Thymus (tissue), 11 donors: ENCODE measurements around the gene MLKL. TPM values are rescaled to one million over a fixed set of nuclear protein-coding genes. Genes with fewer than 3 reads are reported as not detected.
"Not testable (repeated sequence)": the region's sequence is repeated elsewhere in the genome, so short reads cannot be mapped to it uniquely, and the experiment has no call there.

Experiments
- DNase-seq, 9 donors: peaks; one replicate each; pipeline ENCODE4 v3.0.0-alpha.2; 2013; ENCODE audit warnings: low spot score in 9 of 9, low read depth in 6 of 9, missing footprints in 1 of 9
- H3K27ac ChIP-seq, 2 donors: one replicate each; pipeline ENCODE4 v1.5.1; 2013; ENCODE audit warnings: control low read depth in 1 of 2, low read depth in 1 of 2, low read length in 1 of 2, mild to moderate bottlenecking in 1 of 2, moderate library complexity in 1 of 2
- H3K27me3 ChIP-seq, 2 donors: one replicate each; pipeline ENCODE4 v1.5.1; 2013; ENCODE audit warnings: low read length in 1 of 2; ENCODE audit not compliant: control insufficient read depth in 2 of 2, insufficient read depth in 1 of 2
- H3K36me3 ChIP-seq, 2 donors: one replicate each; pipeline ENCODE4 v1.5.1; 2013; ENCODE audit warnings: low read length in 1 of 2, mild to moderate bottlenecking in 1 of 2, moderate library complexity in 1 of 2; ENCODE audit not compliant: control insufficient read depth in 2 of 2, insufficient read depth in 2 of 2
- H3K4me1 ChIP-seq, 2 donors: one replicate each; pipeline ENCODE4 v1.5.1; 2013; ENCODE audit warnings: low read length in 2 of 2; ENCODE audit not compliant: control insufficient read depth in 2 of 2, insufficient read depth in 2 of 2
- H3K4me3 ChIP-seq, 2 donors: one replicate each; pipeline ENCODE4 v1.5.1; 2013; ENCODE audit warnings: low read length in 2 of 2, control low read depth in 1 of 2, mild to moderate bottlenecking in 1 of 2
- H3K9me3 ChIP-seq, 2 donors: one replicate each; pipeline ENCODE4 v1.5.1; 2013; ENCODE audit warnings: low read length in 1 of 2, mild to moderate bottlenecking in 1 of 2; ENCODE audit not compliant: control insufficient read depth in 2 of 2, insufficient read depth in 1 of 2
- WGBS: extraction: QIAGEN DNeasy Blood & Tissue Kit; methylation state at CpG from one replicate; pipeline ENCODE4 v1.1.7; 2013; 5-methylcytosine and 5-hydroxymethylcytosine counted together
- polyA plus RNA-seq: library from polyadenylated mRNA; stranded (reverse); fragments of 200-250 nt; gene quantifications from one replicate; pipeline ENCODE4 v1.2.3, GENCODE V29; 2013
- total RNA-seq: library from RNA; stranded (reverse); fragments of 120-200 nt; gene quantifications from one replicate; pipeline ENCODE4 v1.2.4, GENCODE V29; 2013
- donor health status: healthy.

The MLKL gene
- total and polyA plus RNA-seq, 2 donors = 11.2 to 34.4 TPM

DNA sequence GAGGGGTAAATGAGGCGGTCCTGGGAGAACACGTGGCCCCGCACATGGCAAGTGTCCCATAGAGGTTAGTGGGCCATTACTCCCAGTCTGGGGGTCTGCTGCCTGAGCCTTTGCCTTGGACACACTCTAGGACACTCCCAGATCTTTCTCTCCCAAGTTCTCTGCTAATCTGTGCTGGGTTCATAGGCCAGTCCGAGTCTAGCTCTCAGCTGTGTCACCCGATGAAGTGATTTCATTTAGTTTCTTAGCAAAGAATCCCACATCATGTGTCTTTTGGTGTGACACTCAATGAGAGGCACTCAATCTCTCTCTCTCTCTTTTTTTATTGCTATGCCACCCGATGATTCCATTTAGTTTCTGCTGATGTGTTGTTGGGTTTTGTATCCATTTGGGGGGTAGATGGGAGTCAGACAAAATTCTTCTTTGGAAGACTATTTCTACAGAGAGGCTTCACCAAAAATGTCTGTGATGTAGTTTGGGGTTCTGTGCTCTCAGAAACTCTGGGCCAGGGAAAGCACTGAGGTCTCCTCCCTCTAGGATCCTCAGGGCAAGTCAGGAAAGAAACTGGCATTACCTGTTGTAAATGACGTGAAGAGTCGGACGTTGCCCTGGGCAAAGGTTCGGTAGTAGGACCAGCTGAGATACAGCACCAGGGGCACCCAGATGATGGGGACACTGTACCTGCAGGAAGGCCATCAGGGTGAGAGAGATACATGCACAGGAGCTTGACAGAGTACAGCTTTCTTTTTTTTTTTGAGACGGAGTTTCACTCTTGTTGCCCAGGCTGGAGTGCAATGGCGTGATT, 25.2 kb upstream of the MLKL start:
- no peak for DNase-seq
- Histone ChIP-seq H3K4me3 (no peak overlapping the region), H3K27me3 (no peaks in the 10 kb centered on the region), H3K36me3 (peaks cover 0 to 3% of the 10 kb centered on the region in 2 donors), H3K9me3 (peaks cover 2 to 22% of the 10 kb centered on the region in 2 donors), H3K27ac (no peak overlapping the region), H3K4me1 (peaks cover 14 to 24% of the 10 kb centered on the region in 2 donors)
- 98% methylated on average over 12 of the region's 12 CpGs for WGBS

DNA sequence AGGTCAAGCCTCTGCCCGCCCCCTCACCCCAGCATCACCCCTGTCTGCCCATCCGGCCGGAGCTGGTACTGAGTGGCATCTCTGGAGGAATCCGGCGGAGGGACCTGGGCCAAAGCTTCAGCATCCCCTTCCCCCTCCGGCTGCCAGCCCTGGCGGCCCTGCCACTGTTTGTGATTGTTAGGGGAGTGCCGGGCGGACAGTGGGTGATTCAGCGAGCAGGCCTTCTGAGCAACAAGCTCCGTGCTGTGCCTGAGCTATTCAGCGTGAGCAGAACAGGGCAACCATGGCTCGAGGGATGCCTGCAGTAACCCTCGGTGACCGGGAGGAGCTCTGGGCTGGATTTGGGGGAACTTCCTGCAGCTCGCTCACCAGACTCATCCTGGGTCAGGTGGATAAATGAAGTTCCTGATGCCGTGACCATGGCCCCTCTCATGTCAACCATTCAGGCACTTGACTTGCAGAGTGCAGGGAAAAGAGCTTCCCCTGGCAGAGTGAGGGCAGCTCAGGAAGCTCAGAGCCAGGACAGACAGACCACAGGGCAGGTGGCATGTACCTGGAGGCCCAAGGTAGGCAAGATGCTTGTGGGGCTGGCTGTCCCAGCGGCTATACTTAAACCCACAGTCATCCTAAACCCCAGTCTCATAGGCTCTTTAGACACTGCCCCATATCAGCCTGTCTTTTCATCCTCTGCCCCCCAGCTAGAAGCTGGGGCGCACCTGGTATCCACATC, 24.3 kb upstream of the MLKL start:
- no peak overlapping the region for H3K4me3 ChIP-seq
- no peaks in the 10 kb centered on the region for H3K27me3 ChIP-seq
- DNase-seq = no peak
- H3K4me1 ChIP-seq = peaks cover 6 to 16% of the 10 kb centered on the region in 2 donors
- peaks cover 2 to 14% of the 10 kb centered on the region in 2 donors for H3K9me3 ChIP-seq
- peaks cover 0 to 3% of the 10 kb centered on the region in 2 donors for H3K36me3 ChIP-seq
- H3K27ac ChIP-seq = no peak overlapping the region
- WGBS = 96% methylated on average over 19 of the region's 19 CpGs

DNA sequence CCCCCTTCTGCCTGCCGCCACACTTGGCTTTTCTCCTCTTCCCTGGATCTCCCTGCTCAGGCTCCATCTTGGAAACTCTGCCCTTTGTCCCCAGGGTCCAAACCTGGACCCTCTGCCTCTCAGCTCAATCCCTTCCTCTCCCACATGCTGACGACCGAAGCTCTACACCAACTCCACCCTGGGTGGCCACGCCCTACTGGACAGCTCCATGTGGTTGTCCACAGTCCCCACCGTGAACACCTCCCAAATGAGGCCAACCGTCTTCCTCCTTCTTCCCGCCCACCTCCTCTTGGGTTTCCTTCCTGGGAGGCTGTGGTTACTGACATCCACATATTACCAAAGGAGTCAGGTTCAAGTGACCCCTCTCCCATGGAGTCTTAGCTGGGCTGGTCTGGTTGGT, 22.6 kb upstream of the MLKL start:
- DNase-seq = no peak
- H3K4me1 ChIP-seq = peaks cover 0 to 2% of the 10 kb centered on the region in 2 donors
- H3K9me3 ChIP-seq = peaks cover 2 to 12% of the 10 kb centered on the region in 2 donors
- no peaks in the 10 kb centered on the region for H3K27me3 ChIP-seq
- H3K27ac ChIP-seq = no peak overlapping the region
- no peak overlapping the region for H3K4me3 ChIP-seq
- peaks cover 3 to 5% of the 10 kb centered on the region in 2 donors for H3K36me3 ChIP-seq
- 84% methylated on average over 7 of the region's 7 CpGs for WGBS

DNA sequence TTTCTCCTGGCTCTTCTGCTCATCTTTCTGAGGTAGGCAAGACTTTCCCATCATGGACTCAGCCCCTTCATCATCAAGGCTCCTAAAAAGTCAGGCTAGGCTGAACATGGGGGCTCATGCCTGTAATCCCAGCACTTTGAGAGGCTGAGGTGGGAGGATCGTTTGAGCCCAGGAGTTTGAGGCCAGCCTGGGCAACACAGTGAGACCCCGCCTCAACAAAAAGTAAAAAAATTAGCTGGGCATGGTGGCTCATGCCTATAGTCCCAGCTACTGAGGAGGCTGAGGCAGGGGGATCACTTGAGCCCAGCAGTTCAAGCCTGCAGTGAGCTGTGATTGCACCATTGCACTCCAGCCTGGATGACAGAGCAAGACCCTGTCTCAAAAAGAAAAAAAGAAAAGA, 21.5 kb upstream of the MLKL start:
- H3K27ac ChIP-seq, H3K27me3 ChIP-seq, H3K9me3 ChIP-seq, H3K36me3 ChIP-seq, H3K4me1 ChIP-seq, DNase-seq, H3K4me3 ChIP-seq: not testable (repeated sequence)
- over 99% methylated on average over 2 of the region's 2 CpGs for whole genome bisulfite sequencing

DNA sequence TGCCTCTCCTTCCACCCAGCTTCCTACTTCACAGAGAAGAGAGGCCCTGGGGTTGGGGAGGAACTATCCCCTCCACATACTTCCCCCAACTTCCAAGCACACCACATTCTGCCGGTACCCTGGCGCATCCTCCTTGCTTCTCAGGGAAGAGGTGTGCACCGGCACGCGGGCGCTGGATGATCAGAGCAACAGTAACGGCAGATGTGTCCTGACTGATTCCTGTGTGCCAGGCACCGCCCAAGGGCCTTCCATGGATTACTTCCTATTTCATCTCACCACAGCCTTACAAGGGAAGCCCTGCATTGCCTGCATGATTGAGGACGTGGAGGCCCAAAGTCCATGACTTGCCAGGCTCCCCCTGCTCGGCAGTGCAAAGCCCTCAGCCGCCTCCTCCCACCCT, 21.1 kb upstream of the MLKL start:
- no peaks in the 10 kb centered on the region for H3K4me1 ChIP-seq
- H3K27ac ChIP-seq = no peak overlapping the region
- H3K36me3 ChIP-seq = peaks cover 3% of the 10 kb centered on the region in 2 donors
- no peak overlapping the region for H3K4me3 ChIP-seq
- H3K27me3 ChIP-seq = no peaks in the 10 kb centered on the region
- 92% methylated on average over 11 of the region's 11 CpGs for WGBS
- H3K9me3 ChIP-seq = peaks cover under 1 to 3% of the 10 kb centered on the region in 2 donors
- no peak for DNase-seq

DNA sequence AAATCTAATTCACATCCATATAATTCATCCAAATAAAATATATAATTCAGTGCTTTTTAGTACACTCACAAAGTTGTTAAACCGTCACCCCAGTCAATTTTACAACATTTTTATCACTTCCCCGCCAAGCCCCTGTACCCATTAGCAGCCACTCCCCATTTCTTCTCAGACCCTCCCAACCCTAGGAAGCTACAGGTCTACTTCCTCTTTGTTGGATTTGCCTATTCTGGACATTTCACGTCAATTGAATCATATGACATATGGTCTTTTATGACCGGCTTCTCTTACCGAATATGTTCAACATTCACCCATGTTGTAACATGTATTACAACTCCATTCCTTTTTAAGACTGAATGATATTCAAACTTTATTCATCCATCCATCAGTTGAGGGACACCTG, 19.9 kb upstream of the MLKL start:
- WGBS = 96% methylated on average over 5 of the region's 5 CpGs
- H3K4me1 ChIP-seq = no peaks in the 10 kb centered on the region
- H3K27ac ChIP-seq = no peak overlapping the region
- no peaks in the 10 kb centered on the region for H3K9me3 ChIP-seq
- H3K27me3 ChIP-seq = no peaks in the 10 kb centered on the region
- DNase-seq = no peak
- peaks cover 3% of the 10 kb centered on the region in 2 donors for H3K36me3 ChIP-seq
- no peak overlapping the region for H3K4me3 ChIP-seq

DNA sequence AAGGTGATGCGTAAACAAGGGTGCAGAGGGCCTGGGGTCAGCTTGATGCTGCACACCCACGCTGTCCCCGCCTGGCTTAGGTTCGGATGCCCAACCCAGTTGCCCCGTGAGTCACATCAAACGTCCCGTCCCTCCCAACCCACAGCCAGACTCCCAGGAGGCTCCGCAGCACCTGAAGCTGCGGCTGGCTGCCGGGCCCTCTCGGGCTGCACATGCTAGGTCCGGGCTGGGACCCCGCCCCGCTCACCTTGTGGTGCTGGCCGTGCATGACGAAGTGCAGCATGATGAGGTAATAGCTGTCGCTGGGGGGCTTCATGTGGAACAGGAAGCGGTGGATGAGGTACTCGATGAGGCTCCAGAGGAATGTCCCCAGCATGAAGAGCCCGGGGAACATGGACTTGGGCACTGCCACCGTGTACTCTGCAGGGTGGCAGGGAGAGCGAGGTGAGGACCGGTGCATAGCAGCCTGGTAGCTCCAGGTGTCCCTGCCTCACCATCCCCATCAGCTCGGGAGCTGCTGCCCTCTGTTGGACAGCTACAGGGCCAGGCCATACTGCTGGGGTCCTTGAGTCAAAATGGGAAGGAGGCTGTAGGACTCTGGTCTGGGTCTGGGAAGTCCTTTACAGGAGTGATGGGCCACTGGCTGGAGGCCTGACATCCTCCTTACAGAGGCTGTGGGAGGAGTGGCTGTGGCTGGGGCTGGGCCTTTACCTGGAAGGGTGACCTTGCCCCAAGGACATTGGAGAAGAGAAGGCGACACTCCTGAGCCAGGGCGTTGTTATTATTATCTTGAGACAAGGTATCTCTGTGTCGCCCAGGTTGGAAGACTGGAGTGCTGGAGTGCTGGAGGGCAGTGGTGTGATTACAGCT, 18.3 kb upstream of the MLKL start:
- 97% methylated on average over 27 of the region's 27 CpGs for WGBS
- H3K4me3 ChIP-seq = no peak overlapping the region
- H3K36me3 ChIP-seq = peaks cover 3% of the 10 kb centered on the region in 2 donors
- no peak overlapping the region for H3K27ac ChIP-seq
- H3K4me1 ChIP-seq = no peaks in the 10 kb centered on the region
- DNase-seq = no peak
- H3K27me3 ChIP-seq = no peaks in the 10 kb centered on the region
- no peaks in the 10 kb centered on the region for H3K9me3 ChIP-seq

DNA sequence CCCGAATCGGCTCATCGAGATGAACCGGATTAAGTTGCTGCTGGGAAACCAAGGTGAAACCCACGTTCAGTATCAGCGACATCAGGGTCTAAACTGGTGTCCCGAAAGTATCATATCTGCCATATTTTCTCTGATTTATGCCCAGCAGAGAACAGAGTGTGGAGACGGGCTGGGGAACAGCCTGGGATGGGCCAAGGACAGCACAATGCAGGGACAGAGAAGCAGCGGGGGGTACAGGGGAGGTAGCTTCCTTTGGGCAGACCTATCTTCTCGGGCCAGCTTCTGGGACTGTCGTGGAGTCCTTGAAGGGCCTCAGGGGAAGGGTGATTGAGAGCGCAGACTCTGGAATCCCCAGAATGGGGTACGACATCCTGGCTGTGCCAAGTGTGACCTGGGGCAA, 17.5 kb upstream of the MLKL start:
- DNase-seq = no peak
- no peak overlapping the region for H3K4me3 ChIP-seq
- H3K9me3 ChIP-seq = no peaks in the 10 kb centered on the region
- no peak overlapping the region for H3K27ac ChIP-seq
- H3K27me3 ChIP-seq = no peaks in the 10 kb centered on the region
- WGBS = 97% methylated on average over 13 of the region's 13 CpGs
- H3K4me1 ChIP-seq = peaks cover 0 to under 1% of the 10 kb centered on the region in 2 donors
- H3K36me3 ChIP-seq = peaks cover 3% of the 10 kb centered on the region in 2 donors
